Cardiac muscle cell (in vitro differentiated cells and primary cell): ENCODE results near the gene SOD2. TPM values are rescaled to one million over a fixed set of nuclear protein-coding genes. Genes with fewer than 3 reads are reported as not detected.

Source experiments
- DNase-seq, 2 donors: peaks; one replicate each; pipeline versions ENCODE4 v3.0.0 to v3.0.0-alpha.2; 2010 to 2017; ENCODE audit warnings: low read depth in 1 of 2, low spot score in 1 of 2
- H3K27ac ChIP-seq: fragments of 200-600 bp; sonication (generic); 2 replicates; pipeline ENCODE4 v1.5.1; 2016
- H3K27me3 ChIP-seq: fragments of 200-600 bp; sonication (generic); 2 replicates; pipeline ENCODE4 v1.6.0; 2016; ENCODE audit warnings: control low read depth
- H3K36me3 ChIP-seq: fragments of 200-600 bp; sonication (generic); 2 replicates; pipeline ENCODE4 v1.5.1; 2016; ENCODE audit warnings: control low read depth
- H3K4me1 ChIP-seq: fragments of 200-600 bp; sonication (generic); 2 replicates; pipeline ENCODE4 v1.8.1; 2017; ENCODE audit warnings: low read depth, mild to moderate bottlenecking, mixed run types
- H3K4me3 ChIP-seq: fragments of 200-600 bp; sonication (generic); 2 replicates; pipeline ENCODE4 v1.5.1; 2016; ENCODE audit warnings: mild to moderate bottlenecking
- H3K9me3 ChIP-seq: fragments of 200-600 bp; sonication (generic); 2 replicates; pipeline ENCODE4 v1.5.1; 2017; ENCODE audit warnings: low read depth, mild to moderate bottlenecking, control low read depth
- CTCF ChIP-seq: IDR thresholded peaks from 2 replicates; pipeline ENCODE4 v1.5.1; 2012; ENCODE audit warnings: low read depth, mild to moderate bottlenecking, low read length
- polyA plus RNA-seq: library from polyadenylated mRNA; unstranded; fragments of >200 nt; fragmentation: Nextera tagmentation; extraction: Ambion mirVana; gene quantifications from 2 replicates; pipeline ENCODE4 v1.2.1, GENCODE V29; 2016
- total RNA-seq: library from RNA; depleted of rRNA; stranded (reverse); fragments of >200 nt; gene quantifications from 2 replicates; pipeline ENCODE4 v1.2.3, GENCODE V29; 2016

Gene SOD2
- total and polyA plus RNA-seq, 2 experiments from 2014 or later: 156 to 172 TPM

GRCh38 chr6:159689001-159689400 lies 4.0 kb downstream of the SOD2 start:
- Histone ChIP-seq H3K4me3 (no peak overlapping the region), H3K4me1 (peaks cover 21% of the 10 kb centered on the region), H3K36me3 (peaks cover 30% of the 10 kb centered on the region), H3K27me3 (no peaks in the 10 kb centered on the region), H3K9me3 (no peaks in the 10 kb centered on the region), H3K27ac (no peak overlapping the region)
- DNase-seq: no peak
- TF ChIP-seq CTCF: no peak

GRCh38 chr6:159688266-159688905 lies 4.7 kb downstream of the SOD2 start:
- no peak for DNase-seq
- peaks cover 19% of the 10 kb centered on the region for H3K4me1 ChIP-seq
- H3K36me3 ChIP-seq: peaks cover 36% of the 10 kb centered on the region
- no peaks in the 10 kb centered on the region for H3K27me3 ChIP-seq
- no peak overlapping the region for H3K27ac ChIP-seq
- no peaks in the 10 kb centered on the region for H3K9me3 ChIP-seq
- no peak for TF ChIP-seq CTCF
- no peak overlapping the region for H3K4me3 ChIP-seq

GRCh38 chr6:159687341-159687740 lies 5.7 kb downstream of the SOD2 start:
- TF ChIP-seq CTCF: no peak
- H3K36me3 ChIP-seq: peaks cover 46% of the 10 kb centered on the region

GRCh38 chr6:159686703-159687102 lies 6.3 kb downstream of the SOD2 start:
- Histone ChIP-seq H3K4me1 (peaks cover 13% of the 10 kb centered on the region), H3K27me3 (no peaks in the 10 kb centered on the region), H3K4me3 (no peak overlapping the region), H3K9me3 (no peaks in the 10 kb centered on the region), H3K36me3 (peaks cover 52% of the 10 kb centered on the region), H3K27ac (no peak overlapping the region)
- no peak for DNase-seq
- TF ChIP-seq CTCF: no peak

More at GRCh38 chr6:159687341-159687740, 5.7 kb downstream of the SOD2 start:
- Histone ChIP-seq H3K4me1 (peaks cover 19% of the 10 kb centered on the region), H3K27me3 (no peaks in the 10 kb centered on the region), H3K9me3 (no peaks in the 10 kb centered on the region), H3K27ac (no peak overlapping the region), H3K4me3 (no peak overlapping the region)
- no peak for DNase-seq

GRCh38 chr6:159686040-159686439 lies 7.0 kb downstream of the SOD2 start:
- Histone ChIP-seq H3K27ac (no peak overlapping the region), H3K9me3 (no peaks in the 10 kb centered on the region), H3K27me3 (no peaks in the 10 kb centered on the region), H3K4me1 (peaks cover 6% of the 10 kb centered on the region), H3K4me3 (no peak overlapping the region), H3K36me3 (peaks cover 54% of the 10 kb centered on the region)
- DNase-seq: no peak
- TF ChIP-seq CTCF: no peak
